ENCODE measurements around the gene REEP6.

The REEP6 gene

GRCh38 chr19:1491114-1491848 lies at the start of gene REEP6:
Gene REEP6 (plus strand): TSS chr19:1491181. CDS start chr19:1491270, 89 bp downstream.
- no peak for DNase-seq (ENCODE audit: low read depth)

GRCh38 chr19:1441677-1442438 lies 49.1 kb upstream of the REEP6 start:
- DNase-seq (ENCODE audit: low read depth), result no peak

- peak; percentile 83 for DNase-seq (ENCODE audit: low read depth)
Measured at GRCh38 chr19:1445185-1445931, 45.6 kb upstream of the REEP6 start.

GRCh38 chr19:1445932-1446712 lies 44.9 kb upstream of the REEP6 start:
- no peak for DNase-seq (ENCODE audit: low read depth)

- no peak for DNase-seq (ENCODE audit: low read depth)
Measured at GRCh38 chr19:1446713-1447481, 44.1 kb upstream of the REEP6 start.

- no peak for DNase-seq (ENCODE audit: low read depth)
Measured at GRCh38 chr19:1447504-1447903, 43.5 kb upstream of the REEP6 start.

GRCh38 chr19:1447944-1448343 lies 43.0 kb upstream of the REEP6 start:
- DNase-seq (ENCODE audit: low read depth), result no peak

GRCh38 chr19:1449467-1450442 lies 41.2 kb upstream of the REEP6 start, which contains the start of gene APC2:
Gene APC2 (plus strand): TSS chr19:1450121. CDS start chr19:1453002, 2,881 bp downstream.
- no peak for DNase-seq (ENCODE audit: low read depth)

- DNase-seq (ENCODE audit: low read depth), result no peak
Measured at GRCh38 chr19:1450735-1451731, 39.9 kb upstream of the REEP6 start.

- no peak for DNase-seq (ENCODE audit: low read depth)
Measured at GRCh38 chr19:1451916-1452801, 38.8 kb upstream of the REEP6 start.

- no peak for DNase-seq (ENCODE audit: low read depth)
Measured at GRCh38 chr19:1452802-1453524, 38.0 kb upstream of the REEP6 start.

- no peak for DNase-seq (ENCODE audit: low read depth)
Measured at GRCh38 chr19:1453525-1454364, 37.2 kb upstream of the REEP6 start.

- DNase-seq (ENCODE audit: low read depth), result no peak
Measured at GRCh38 chr19:1455002-1455335, 36.0 kb upstream of the REEP6 start.

- DNase-seq (ENCODE audit: low read depth), result peak; percentile 64
Measured at GRCh38 chr19:1455336-1456120, 35.5 kb upstream of the REEP6 start.
